Measurements from ENCODE around the gene ZNF436.

DNA sequence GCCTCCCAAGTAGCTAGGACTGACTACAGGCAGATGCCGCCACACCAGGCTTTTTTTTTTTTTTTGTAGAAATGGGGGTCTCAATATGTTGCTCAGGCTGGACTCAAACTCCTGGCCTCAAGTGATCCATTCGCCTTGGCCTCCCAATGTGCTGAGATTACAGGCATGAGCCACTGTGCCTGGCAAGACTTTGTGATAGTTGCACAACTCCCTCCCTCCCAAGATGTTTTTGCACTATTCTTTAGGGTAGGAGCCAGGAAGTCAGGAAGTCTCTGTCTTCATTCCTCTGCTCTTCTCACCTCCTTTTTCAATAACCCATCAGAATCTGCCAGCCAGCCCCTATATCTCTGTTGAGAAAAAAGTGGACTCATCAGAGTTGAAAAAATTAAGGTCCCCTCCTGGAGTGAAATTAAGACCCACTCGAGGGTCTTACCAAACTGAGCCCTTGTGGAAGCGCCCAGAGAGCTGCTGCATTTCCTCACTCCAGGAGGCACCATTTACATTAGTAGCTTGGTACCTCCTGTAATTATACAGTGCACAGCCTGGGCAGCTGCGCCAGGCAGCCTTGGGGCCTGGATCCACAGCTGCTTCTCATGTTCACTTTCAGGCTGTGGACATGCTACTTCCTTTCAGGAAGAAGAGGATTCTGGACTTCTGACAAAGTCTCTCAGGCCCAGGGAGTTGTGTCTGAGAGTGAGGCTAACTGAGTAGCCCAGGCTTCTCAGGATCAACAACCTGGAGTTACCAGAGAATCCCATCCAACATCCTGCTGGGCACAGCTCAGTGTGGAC lies 30.9 kb upstream of the ZNF436 start:
- TF ChIP-seq RXRA (IDR thresholded peaks at IDR 0.05; ENCODE audit: borderline replicate concordance, low read depth) (no peak), RAD21 (IDR thresholded peaks at IDR 0.05; ENCODE audit: low read length) (no peak), FOXJ3 (CRISPR knock-in tag; IDR thresholded peaks at IDR 0.05) (no peak)

Measured in SK-N-SH (cell line).